HepG2 (cell line): ENCODE data around the gene CUL9. TPM values are rescaled to one million over a fixed set of nuclear protein-coding genes. Genes with fewer than 3 reads are reported as not detected.
A peak's percentile ranks its signal among the peaks of the same experiment; 100 is the strongest.

Experiments
- CBX2 ChIP-seq, 2 experiments: fragments of 200-600 bp in 1 of 2; sonication (generic); formaldehyde crosslinking in 1 of 2; IDR thresholded peaks; 2 replicates each; pipeline versions ENCODE4 v1.7.0 to v1.8.1; 2018 to 2022; ENCODE audit warnings: low read depth in 2 of 2, low read length in 1 of 2, mild to moderate bottlenecking in 1 of 2, missing genetic modification reagents in 1 of 2
- CHD4 ChIP-seq: fragments of 200-600 bp; sonication (generic); IDR thresholded peaks from 2 replicates; pipeline ENCODE4 v1.7.0; 2017; ENCODE audit warnings: mild to moderate bottlenecking, low read length, borderline replicate concordance
- ERF ChIP-seq: IDR thresholded peaks from 2 replicates; pipeline ENCODE4 v1.6.1; 2018; ENCODE audit warnings: missing biosample characterization, missing genetic modification reagents
- GABPB1 ChIP-seq: IDR thresholded peaks from 2 replicates; pipeline ENCODE4 v1.6.1; 2016; ENCODE audit warnings: mild to moderate bottlenecking, missing genetic modification reagents, moderate library complexity, missing compliant biosample characterization
- KLF9 ChIP-seq: IDR thresholded peaks from 2 replicates; pipeline ENCODE4 v1.6.1; 2016; ENCODE audit warnings: low read depth
- LCORL ChIP-seq, 2 experiments: fragments of 450-650 bp in 1 of 2; sonication (generic) in 1 of 2; formaldehyde crosslinking in 1 of 2; IDR thresholded peaks; 2 replicates each; pipeline versions ENCODE4 v1.5.0 to v1.6.1; 2017 to 2020; ENCODE audit warnings: antibody characterized with exemption in 1 of 2, missing genetic modification reagents in 1 of 2
- MAFF ChIP-seq: IDR thresholded peaks from 2 replicates; pipeline ENCODE4 v1.6.1; 2011; ENCODE audit warnings: low read depth, low read length, improper control_type of control experiment
- NBN ChIP-seq: fragments of 450-650 bp; conservative IDR thresholded peaks from 2 replicates; pipeline ENCODE4 v1.6.1; 2017
- NCOR1 ChIP-seq: fragments of 200-600 bp; sonication (generic); IDR thresholded peaks from 2 replicates; pipeline ENCODE4 v1.7.0; 2017; ENCODE audit warnings: antibody characterized with exemption, low read length, borderline replicate concordance
- NFIB ChIP-seq: sonication (generic); formaldehyde crosslinking; IDR thresholded peaks from 2 replicates; pipeline ENCODE4 v1.9.0; 2021; ENCODE audit warnings: missing genetic modification reagents, mild to moderate bottlenecking, borderline replicate concordance
- NR2C2 ChIP-seq: sonication (generic); formaldehyde crosslinking; IDR thresholded peaks from 2 replicates; pipeline ENCODE4 v1.4.0; 2020; ENCODE audit warnings: missing genetic modification reagents, mild to moderate bottlenecking, moderate library complexity, borderline replicate concordance
- RBM39 ChIP-seq: fragments of 200-400 bp; formaldehyde crosslinking; IDR thresholded peaks from one replicate; pipeline ENCODE4 v1.6.1; 2018; ENCODE audit warnings: antibody characterized with exemption, mild to moderate bottlenecking, low read depth, low read length; ENCODE audit not compliant: poor library complexity, severe bottlenecking
- RNF2 ChIP-seq: fragments of 450-650 bp; conservative IDR thresholded peaks from 2 replicates; pipeline ENCODE4 v1.6.1; 2016; ENCODE audit warnings: low read depth
- SOX5 ChIP-seq: IDR thresholded peaks from 2 replicates; pipeline ENCODE4 v1.6.1; 2016; ENCODE audit warnings: borderline replicate concordance
- ZFP90 ChIP-seq: sonication (generic); formaldehyde crosslinking; IDR thresholded peaks from 2 replicates; pipeline ENCODE4 v1.8.0; 2022; ENCODE audit warnings: missing genetic modification reagents, mild to moderate bottlenecking, inconsistent platforms, borderline replicate concordance
- ZNF232 ChIP-seq: sonication (generic); formaldehyde crosslinking; IDR thresholded peaks from 2 replicates; pipeline ENCODE4 v1.4.0; 2020; ENCODE audit warnings: missing genetic modification reagents, borderline replicate concordance
- ZNF382 ChIP-seq: sonication (generic); formaldehyde crosslinking; IDR thresholded peaks from 2 replicates; pipeline ENCODE4 v1.5.0; 2020; ENCODE audit warnings: missing genetic modification reagents, mild to moderate bottlenecking, borderline replicate concordance
- ZNF441 ChIP-seq: sonication (generic); formaldehyde crosslinking; IDR thresholded peaks from 2 replicates; pipeline ENCODE4 v1.7.0; 2021; ENCODE audit warnings: missing genetic modification reagents, borderline replicate concordance
- ZNF616 ChIP-seq: sonication (generic); formaldehyde crosslinking; IDR thresholded peaks from 2 replicates; pipeline ENCODE4 v1.5.0; 2020; ENCODE audit warnings: low read depth, mild to moderate bottlenecking, missing genetic modification reagents
- ZNF7 ChIP-seq: IDR thresholded peaks from 2 replicates; pipeline ENCODE4 v1.6.1; 2016; ENCODE audit warnings: missing biosample characterization, missing genetic modification reagents
- ZNF749 ChIP-seq: sonication (generic); formaldehyde crosslinking; IDR thresholded peaks from 2 replicates; pipeline ENCODE4 v1.8.0; 2022; ENCODE audit warnings: mild to moderate bottlenecking, missing genetic modification reagents, moderate library complexity, borderline replicate concordance
- polyA plus RNA-seq, 8 experiments: library from polyadenylated mRNA; depleted of rRNA in 3 of 8; stranded (reverse) in 7 of 8; unstranded in 1 of 8; fragments of >200 nt; fragmentation: Illumina TruSeq in 4 of 8; extraction: Trizol in 4 of 8; gene quantifications; 2 replicates each; pipeline versions ENCODE4 v1.2.1 to v1.2.3, GENCODE V29; 2011 to 2016; ENCODE audit warnings: low read depth in 4 of 8, missing spikeins in 1 of 8, mixed read lengths in 1 of 8; ENCODE audit not compliant: insufficient read depth in 1 of 8
- total RNA-seq, 5 experiments: library from RNA; depleted of rRNA; stranded (reverse); fragments of >200 nt; fragmentation: Illumina TruSeq; extraction: Trizol; gene quantifications; 2 replicates each; pipeline ENCODE4 v1.2.3, GENCODE V29; 2016; ENCODE audit warnings: low read depth in 1 of 5
- TF ChIP-seq, protein P1 (sequence below): sonication (generic); formaldehyde crosslinking; IDR thresholded peaks from 2 replicates; pipeline ENCODE4 v1.5.1; 2020; ENCODE audit warnings: missing genetic modification reagents, mild to moderate bottlenecking, borderline replicate concordance
- TF ChIP-seq, protein P2 (sequence below): sonication (generic); formaldehyde crosslinking; IDR thresholded peaks from 2 replicates; pipeline ENCODE4 v1.4.0; 2020; ENCODE audit warnings: missing genetic modification reagents, borderline replicate concordance

Gene CUL9
- total and polyA plus RNA-seq, 2 of the 13 experiments (the other 11 are each of a cell fraction or from before 2014, with no cell fraction given) = 11.4 to 13.7 TPM

DNA sequence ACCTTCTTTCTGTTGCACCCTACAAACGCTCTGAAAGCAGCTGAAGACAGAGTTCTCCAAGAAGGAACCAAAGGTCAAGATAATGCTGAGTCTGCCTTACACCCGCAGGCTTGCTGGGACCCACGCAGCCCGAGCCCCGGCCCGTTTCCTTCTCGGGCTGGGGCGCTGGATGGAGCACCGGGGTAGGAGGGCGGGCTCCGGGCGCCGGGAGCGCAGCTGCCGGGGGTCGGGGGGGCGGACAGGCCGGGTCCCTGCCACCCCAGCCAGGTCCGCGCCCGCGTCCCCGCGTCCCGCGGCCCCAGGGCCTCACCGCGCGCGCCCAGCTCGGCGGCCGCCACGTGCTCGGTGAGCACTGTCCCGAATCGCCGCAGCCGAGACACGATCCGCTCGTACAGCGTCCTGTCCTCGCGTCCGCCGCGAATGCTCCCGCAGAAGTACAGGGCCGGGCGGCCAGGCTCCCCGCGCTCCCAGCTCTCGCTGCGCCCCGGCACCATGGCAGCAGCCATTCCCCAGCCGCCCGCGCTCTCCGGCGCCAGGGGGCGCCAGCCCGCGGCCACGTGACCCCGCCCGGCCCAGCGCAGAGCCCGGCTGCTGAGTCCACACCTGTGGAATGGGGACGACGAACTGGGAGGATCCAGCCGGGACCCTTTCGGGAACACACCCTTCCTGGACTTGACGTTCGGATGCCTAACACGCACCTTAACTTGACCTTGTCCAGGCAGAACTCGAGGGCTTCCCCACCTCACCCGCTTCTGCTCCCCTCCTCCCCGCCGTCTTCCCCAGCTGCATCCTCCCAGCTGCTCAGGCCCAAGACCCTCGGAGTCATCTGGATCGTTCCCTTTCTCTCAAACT lies 47.2 kb downstream of the CUL9 start, which contains the start of gene DNPH1 (continued):
- TF ChIP-seq SOX5 (peak; percentile 44), GABPB1 (peak; percentile 73), RBM39 (peak; percentile 90), MAFF (peak; percentile 52), NBN (no peak), ZFP90 (CRISPR knock-in tag) (peak; percentile 97; the same call in 1 of the 2 replicates), ZNF616 (no peak; the same call in 1 of the 2 replicates), CHD4 (no peak), ZNF232 (CRISPR knock-in tag) (peak; percentile 83; the same call in 1 of the 2 replicates), NFIB (CRISPR knock-in tag) (no peak), RNF2 (peak; percentile 90), ZNF749 (CRISPR knock-in tag) (peak; percentile 96), NCOR1 (no peak), NR2C2 (CRISPR knock-in tag) (peak; percentile 59; the same call in 1 of the 2 replicates), ZNF441 (peak; percentile 89), KLF9 (CRISPR knock-in tag) (no peak), LCORL (IDR thresholded peaks at IDR 0.05) (no peak), LCORL (CRISPR knock-in tag; IDR thresholded peaks at IDR 0.05) (0 out of 2 replicates have a peak, but pooled peaks have one; percentile 52), ERF (peak; percentile 85), ZNF7 (CRISPR knock-in tag) (no peak), ZNF382 (CRISPR knock-in tag) (no peak), CBX2 (IDR thresholded peaks at IDR 0.05; ENCODE audit: low read depth, low read length) (no peak), CBX2 (CRISPR knock-in tag; IDR thresholded peaks at IDR 0.05; ENCODE audit: low read depth) (peak; percentile 89; the same call in 1 of the 2 replicates)
- TF ChIP-seq, protein P1, sequence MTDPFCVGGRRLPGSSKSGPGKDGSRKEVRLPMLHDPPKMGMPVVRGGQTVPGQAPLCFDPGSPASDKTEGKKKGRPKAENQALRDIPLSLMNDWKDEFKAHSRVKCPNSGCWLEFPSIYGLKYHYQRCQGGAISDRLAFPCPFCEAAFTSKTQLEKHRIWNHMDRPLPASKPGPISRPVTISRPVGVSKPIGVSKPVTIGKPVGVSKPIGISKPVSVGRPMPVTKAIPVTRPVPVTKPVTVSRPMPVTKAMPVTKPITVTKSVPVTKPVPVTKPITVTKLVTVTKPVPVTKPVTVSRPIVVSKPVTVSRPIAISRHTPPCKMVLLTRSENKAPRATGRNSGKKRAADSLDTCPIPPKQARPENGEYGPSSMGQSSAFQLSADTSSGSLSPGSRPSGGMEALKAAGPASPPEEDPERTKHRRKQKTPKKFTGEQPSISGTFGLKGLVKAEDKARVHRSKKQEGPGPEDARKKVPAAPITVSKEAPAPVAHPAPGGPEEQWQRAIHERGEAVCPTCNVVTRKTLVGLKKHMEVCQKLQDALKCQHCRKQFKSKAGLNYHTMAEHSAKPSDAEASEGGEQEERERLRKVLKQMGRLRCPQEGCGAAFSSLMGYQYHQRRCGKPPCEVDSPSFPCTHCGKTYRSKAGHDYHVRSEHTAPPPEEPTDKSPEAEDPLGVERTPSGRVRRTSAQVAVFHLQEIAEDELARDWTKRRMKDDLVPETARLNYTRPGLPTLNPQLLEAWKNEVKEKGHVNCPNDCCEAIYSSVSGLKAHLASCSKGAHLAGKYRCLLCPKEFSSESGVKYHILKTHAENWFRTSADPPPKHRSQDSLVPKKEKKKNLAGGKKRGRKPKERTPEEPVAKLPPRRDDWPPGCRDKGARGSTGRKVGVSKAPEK (CRISPR knock-in tag) = no peak
- TF ChIP-seq, protein P2, sequence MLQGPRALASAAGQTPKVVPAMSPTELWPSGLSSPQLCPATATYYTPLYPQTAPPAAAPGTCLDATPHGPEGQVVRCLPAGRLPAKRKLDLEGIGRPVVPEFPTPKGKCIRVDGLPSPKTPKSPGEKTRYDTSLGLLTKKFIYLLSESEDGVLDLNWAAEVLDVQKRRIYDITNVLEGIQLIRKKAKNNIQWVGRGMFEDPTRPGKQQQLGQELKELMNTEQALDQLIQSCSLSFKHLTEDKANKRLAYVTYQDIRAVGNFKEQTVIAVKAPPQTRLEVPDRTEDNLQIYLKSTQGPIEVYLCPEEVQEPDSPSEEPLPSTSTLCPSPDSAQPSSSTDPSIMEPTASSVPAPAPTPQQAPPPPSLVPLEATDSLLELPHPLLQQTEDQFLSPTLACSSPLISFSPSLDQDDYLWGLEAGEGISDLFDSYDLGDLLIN (CRISPR knock-in tag) = peak; percentile 91; the same call in 1 of the 2 replicates
